GM12878 (cell line): ENCODE results near the gene DNAJB8. TPM values are rescaled to one million over a fixed set of nuclear protein-coding genes. Genes with fewer than 3 reads are reported as not detected.

ENCODE experiments used
- ATAC-seq: fragments of 200-7000 bp; cut with Tn5 transposase; 3 replicates; pipeline ENCODE4 v1.9.1; 2020; ENCODE audit warnings: mild to moderate bottlenecking, moderate library complexity
- BruUV-seq: library from RNA; stranded (reverse); fragments of 400-500 nt; replicated peaks from 2 replicates; lab custom pipeline; 2021; lab: Mats Ljungman, UMichigan
- CTCF ChIA-PET: fragments of 300-600 bp; sonication (Branson Sonifier 250); formaldehyde crosslinking; extraction: SDS; loops from one replicate; lab custom pipeline; 2021; ENCODE audit warnings: inconsistent platforms; lab: Yijun Ruan, JAX
- POLR2A ChIA-PET: fragments of 350-600 bp; formaldehyde crosslinking; extraction: SDS; loops from one replicate; lab custom pipeline; 2021; ENCODE audit warnings: inconsistent platforms; lab: Charles Lee
- RAD21 ChIA-PET: fragments of 300-600 bp; sonication (Branson Sonifier 250); formaldehyde crosslinking; loops from one replicate; lab custom pipeline; 2023; ENCODE audit warnings: antibody characterized with exemption; ENCODE audit not compliant: unreplicated experiment; lab: Charles Lee
- SMC1A ChIA-PET: fragments of 300-600 bp; sonication (Branson Sonifier 250); formaldehyde crosslinking; loops from one replicate; lab custom pipeline; 2023; ENCODE audit not compliant: unreplicated experiment, uncharacterized antibody; lab: Charles Lee
- DNase-seq: peaks from one replicate; pipeline ENCODE4 v3.0.0-alpha.2; 2011; ENCODE audit warnings: low read depth, low spot score
- FAIRE-seq: peaks from 3 replicates; lab custom pipeline; 2011; peaks lifted over from hg19 to GRCh38; lab: Jason Lieb, UNC
- H2AFZ ChIP-seq: 2 replicates; pipeline ENCODE4 v1.6.0; 2011; ENCODE audit warnings: low read depth, low read length, control low read depth; ENCODE audit not compliant: control insufficient read depth
- H3K27ac ChIP-seq: 2 replicates; pipeline ENCODE4 v1.5.1; 2011; ENCODE audit warnings: control low read depth; ENCODE audit not compliant: control insufficient read depth, insufficient read depth
- H3K27me3 ChIP-seq, 2 experiments: replicated peaks in 1 of 2; 2 replicates each; pipeline versions ENCODE4 v1.6.0 to v1.6.1; 2011; ENCODE audit warnings: low read length in 1 of 2; ENCODE audit not compliant: control insufficient read depth in 2 of 2, insufficient read depth in 2 of 2
- H3K36me3 ChIP-seq, 2 experiments: 2 replicates each; pipeline ENCODE4 v1.5.1; 2011; ENCODE audit warnings: low read length in 1 of 2; ENCODE audit not compliant: control insufficient read depth in 2 of 2, insufficient read depth in 2 of 2
- H3K4me1 ChIP-seq: 2 replicates; pipeline ENCODE4 v1.6.1; 2011; ENCODE audit warnings: mild to moderate bottlenecking, low read length, moderate library complexity, mixed read lengths; ENCODE audit not compliant: control insufficient read depth, insufficient read depth
- H3K4me2 ChIP-seq: 2 replicates; pipeline ENCODE4 v1.6.0; 2011; ENCODE audit warnings: control low read depth; ENCODE audit not compliant: control insufficient read depth, insufficient read depth
- H3K4me3 ChIP-seq: fragments of 200-600 bp; sonication (generic); 2 replicates; pipeline ENCODE4 v1.5.1; 2016
- H3K79me2 ChIP-seq: 2 replicates; pipeline ENCODE4 v1.6.0; 2011; ENCODE audit warnings: low read length; ENCODE audit not compliant: control insufficient read depth, insufficient read depth
- H3K9ac ChIP-seq: 2 replicates; pipeline ENCODE4 v1.8.0; 2011; ENCODE audit warnings: low read length, control low read depth, mixed read lengths; ENCODE audit not compliant: control insufficient read depth, insufficient read depth
- H3K9me3 ChIP-seq: replicated peaks from 3 replicates; pipeline ENCODE4 v1.5.1; 2011; ENCODE audit warnings: mild to moderate bottlenecking, low read length; ENCODE audit not compliant: control insufficient read depth, insufficient read depth
- H4K20me1 ChIP-seq: 2 replicates; pipeline ENCODE4 v1.6.0; 2011; ENCODE audit not compliant: control insufficient read depth, insufficient read depth
- CBFB ChIP-seq: IDR thresholded peaks from 2 replicates; pipeline ENCODE4 v1.6.1; 2016; ENCODE audit warnings: antibody characterized with exemption, low read depth
- CREM ChIP-seq: IDR thresholded peaks from 2 replicates; pipeline ENCODE4 v1.6.1; 2014; ENCODE audit warnings: antibody characterized with exemption, low read depth
- EED ChIP-seq: sonication (generic); IDR thresholded peaks from 2 replicates; pipeline ENCODE4 v1.6.1; 2016; ENCODE audit warnings: antibody characterized with exemption, low read depth
- IKZF2 ChIP-seq, 2 experiments: fragments of 450-650 bp; IDR thresholded peaks; 2 replicates each; pipeline ENCODE4 v1.6.1; 2017; ENCODE audit warnings: mild to moderate bottlenecking in 2 of 2, moderate library complexity in 2 of 2
- JUNB ChIP-seq: IDR thresholded peaks from 2 replicates; pipeline ENCODE4 v1.6.1; 2016; ENCODE audit warnings: antibody characterized with exemption, mild to moderate bottlenecking
- MEF2A ChIP-seq: IDR thresholded peaks from 2 replicates; pipeline ENCODE4 v1.6.1; 2011; ENCODE audit warnings: low read depth, mild to moderate bottlenecking, low read length, moderate library complexity; ENCODE audit not compliant: insufficient read depth
- MXI1 ChIP-seq: fragments of 150-350 bp; IDR thresholded peaks from 2 replicates; pipeline ENCODE4 v1.6.1; 2011; ENCODE audit warnings: low read depth, mild to moderate bottlenecking, inconsistent platforms, low read length, improper control_type of control experiment
- NFIC ChIP-seq: IDR thresholded peaks from 2 replicates; pipeline ENCODE4 v1.6.1; 2012; ENCODE audit warnings: low read depth, mild to moderate bottlenecking, inconsistent platforms, low read length, moderate library complexity
- NR2F1 ChIP-seq: fragments of 450-650 bp; conservative IDR thresholded peaks from 2 replicates; pipeline ENCODE4 v1.6.1; 2017; ENCODE audit warnings: mild to moderate bottlenecking
- RAD51 ChIP-seq: fragments of 450-650 bp; IDR thresholded peaks from 2 replicates; pipeline ENCODE4 v1.6.1; 2016; ENCODE audit warnings: moderate library complexity, mild to moderate bottlenecking, inconsistent platforms
- RBBP5 ChIP-seq: fragments of 200-600 bp; sonication (generic); conservative IDR thresholded peaks from 2 replicates; pipeline ENCODE4 v1.6.1; 2016
- RUNX3 ChIP-seq: IDR thresholded peaks from 2 replicates; pipeline ENCODE4 v1.6.1; 2012; ENCODE audit warnings: low read length, inconsistent platforms
- STAT3 ChIP-seq: IDR thresholded peaks from 2 replicates; pipeline ENCODE4 v1.6.1; 2011; ENCODE audit warnings: low read depth, low read length, improper control_type of control experiment
- WGBS: methylation state at CpG from one replicate; pipeline ENCODE4 v1.1.6; 2016; ENCODE audit warnings: low lambda C conversion rate; ENCODE audit not compliant: insufficient replicate concordance, insufficient coverage; ENCODE audit errors: missing lambda C conversion rate; 5-methylcytosine and 5-hydroxymethylcytosine counted together
- in situ Hi-C: fragments of 300-500 bp; cut with MboI; formaldehyde crosslinking; loops from 9 replicates; pipeline ENCODE4 v1.14.3; 2018; ENCODE audit warnings: mixed read lengths
- intact Hi-C: fragments of 100-400 bp; cut with micrococcal nuclease; formaldehyde crosslinking; loops from one replicate; pipeline ENCODE4 v1.14.2; 2022; ENCODE audit not compliant: unreplicated experiment
- polyA plus RNA-seq, 11 experiments: library from polyadenylated mRNA; depleted of rRNA in 4 of 11; unstranded in 6 of 11; stranded (reverse) in 5 of 11; fragments of >200 nt; fragmentation: Nextera tagmentation in 4 of 11; fragmentation: Illumina TruSeq in 1 of 11; extraction: Ambion mirVana in 4 of 11; extraction: Trizol in 1 of 11; gene quantifications; 1 replicate in 1 of 11; 2 replicates in 10 of 11; pipeline versions ENCODE4 v1.2.1 to v1.2.3, GENCODE V29; 2011 to 2016; ENCODE audit warnings: inconsistent platforms in 2 of 11, missing spikeins in 2 of 11, low read depth in 1 of 11
- total RNA-seq, 4 experiments: library from RNA; depleted of rRNA in 3 of 4; stranded (reverse); fragments of >200 nt in 3 of 4; fragmentation: Illumina TruSeq in 1 of 4; extraction: Trizol in 1 of 4; gene quantifications; 2 replicates each; pipeline versions ENCODE4 v1.2.1 to v1.2.3, GENCODE V29; 2013 to 2021

DNAJB8 gene
- total and polyA plus RNA-seq, 10 of the 15 experiments (the other 5 are each of a cell fraction or from before 2014, with no cell fraction given), result not detected

- H3K27me3 ChIP-seq, result peaks cover 0 to 1% of the 10 kb centered on the region in 2 experiments; a peak in 1 of 4 replicates
- no peak overlapping the region for H2AFZ ChIP-seq
- peaks cover 12% of the 10 kb centered on the region for H3K4me1 ChIP-seq
- in situ Hi-C loops (no loop called here), intact Hi-C loops (no loop called here)
- ChIA-PET POLR2A (no interaction called here), RAD21 (no interaction called here), CTCF (no interaction called here), SMC1A (no interaction called here)
- no TSS peak for BruUV-seq
- H4K20me1 ChIP-seq, result no peaks in the 10 kb centered on the region
- H3K36me3 ChIP-seq, result no peaks in the 10 kb centered on the region
- H3K27ac ChIP-seq, result no peak overlapping the region
- H3K9ac ChIP-seq, result no peak overlapping the region
- no peaks in the 10 kb centered on the region for H3K79me2 ChIP-seq
- no peak overlapping the region for H3K4me3 ChIP-seq
- WGBS, result 100% methylated on average over 1 of the region's 1 CpG
- no peaks in the 10 kb centered on the region; the same call in 2 of the 3 replicates for H3K9me3 ChIP-seq
- no peak for FAIRE-seq
- H3K4me2 ChIP-seq, result no peak overlapping the region
- TF ChIP-seq NR2F1 (no peak), CBFB (no peak), RUNX3 (no peak), EED (no peak), MEF2A (no peak), NFIC (no peak), STAT3 (no peak), MXI1 (no peak), JUNB (no peak), RAD51 (no peak), IKZF2 (IDR thresholded peaks at IDR 0.05) (no peak), RBBP5 (no peak), CREM (no peak)
- no peak for DNase-seq
- no peak for ATAC-seq
Measured at GRCh38 chr3:128446821-128447220, 19.9 kb downstream of the DNAJB8 start.
